Hepatocyte (in vitro differentiated cells): Measurements from ENCODE around the gene SLITRK4. TPM values are rescaled to one million over a fixed set of nuclear protein-coding genes. Genes with fewer than 3 reads are reported as not detected.

Experiments
- DNase-seq: peaks from one replicate; pipeline ENCODE4 v3.0.0-alpha.2; 2016; ENCODE audit warnings: low spot score
- H2AFZ ChIP-seq: fragments of 200-600 bp; sonication (generic); 2 replicates; pipeline ENCODE4 v1.6.0; 2016; ENCODE audit warnings: antibody characterized with exemption, mild to moderate bottlenecking
- H3K27ac ChIP-seq: fragments of 200-600 bp; sonication (generic); 2 replicates; pipeline ENCODE4 v1.5.1; 2016; ENCODE audit warnings: mild to moderate bottlenecking
- H3K27me3 ChIP-seq: fragments of 200-600 bp; sonication (generic); 2 replicates; pipeline ENCODE4 v1.6.1; 2016
- H3K36me3 ChIP-seq: fragments of 200-600 bp; sonication (generic); replicated peaks from 2 replicates; pipeline ENCODE4 v1.5.1; 2016; ENCODE audit warnings: low read depth; ENCODE audit not compliant: insufficient read depth
- H3K4me1 ChIP-seq: fragments of 200-600 bp; sonication (generic); 2 replicates; pipeline ENCODE4 v1.5.1; 2016; ENCODE audit warnings: mild to moderate bottlenecking, moderate library complexity; ENCODE audit not compliant: insufficient read depth
- H3K4me2 ChIP-seq: fragments of 200-600 bp; sonication (generic); 2 replicates; pipeline ENCODE4 v1.6.0; 2016
- H3K4me3 ChIP-seq: fragments of 200-600 bp; sonication (generic); 2 replicates; pipeline ENCODE4 v1.5.1; 2016; ENCODE audit warnings: mild to moderate bottlenecking
- H3K79me2 ChIP-seq: fragments of 200-600 bp; sonication (generic); 2 replicates; pipeline ENCODE4 v1.6.0; 2017; ENCODE audit warnings: mild to moderate bottlenecking
- H3K9me2 ChIP-seq: fragments of 200-600 bp; sonication (generic); replicated peaks from 2 replicates; pipeline ENCODE4 v1.6.0; 2017; ENCODE audit warnings: mild to moderate bottlenecking; ENCODE audit not compliant: insufficient read depth
- H3K9me3 ChIP-seq: fragments of 200-600 bp; sonication (generic); 2 replicates; pipeline ENCODE4 v1.5.1; 2016; ENCODE audit warnings: low read depth, mild to moderate bottlenecking
- H4K20me1 ChIP-seq: fragments of 200-600 bp; sonication (generic); 2 replicates; pipeline ENCODE4 v1.6.0; 2016; ENCODE audit warnings: mild to moderate bottlenecking; ENCODE audit not compliant: insufficient read depth, poor library complexity, severe bottlenecking
- CTCF ChIP-seq: fragments of 200-600 bp; sonication (generic); IDR thresholded peaks from 2 replicates; pipeline ENCODE4 v1.5.1; 2016; ENCODE audit warnings: antibody characterized with exemption, mild to moderate bottlenecking; ENCODE audit not compliant: poor library complexity
- EZH2 ChIP-seq: fragments of 200-600 bp; sonication (generic); IDR thresholded peaks from 2 replicates; pipeline ENCODE4 v1.6.1; 2016; ENCODE audit warnings: antibody characterized with exemption, mild to moderate bottlenecking, borderline replicate concordance
- EZH2phosphoT487 ChIP-seq: fragments of 200-600 bp; sonication (generic); IDR thresholded peaks from one replicate; pipeline ENCODE4 v1.6.1; 2018; ENCODE audit warnings: antibody characterized with exemption, mild to moderate bottlenecking, low read depth, moderate library complexity; ENCODE audit not compliant: unreplicated experiment, severe bottlenecking
- WGBS: methylation state at CpG from one replicate; pipeline ENCODE4 v1.1.6; 2016; ENCODE audit warnings: low lambda C conversion rate; ENCODE audit errors: missing lambda C conversion rate; 5-methylcytosine and 5-hydroxymethylcytosine counted together
- polyA plus RNA-seq: library from polyadenylated mRNA; unstranded; fragments of >200 nt; fragmentation: Nextera tagmentation; extraction: Ambion mirVana; gene quantifications from 2 replicates; pipeline ENCODE4 v1.2.1, GENCODE V29; 2016
- total RNA-seq: library from RNA; depleted of rRNA; stranded (reverse); fragments of >200 nt; gene quantifications from 2 replicates; pipeline ENCODE4 v1.2.3, GENCODE V29; 2014

SLITRK4 gene
- total and polyA plus RNA-seq, 2 experiments from 2014 or later = 11.1 to 15.2 TPM

GRCh38 chrX:143623657-143624056, 12.2 kb downstream of the SLITRK4 start:
- H3K27me3 ChIP-seq = no peaks in the 10 kb centered on the region
- H3K27ac ChIP-seq = no peak overlapping the region
- no peaks in the 10 kb centered on the region for H3K36me3 ChIP-seq
- no peak for DNase-seq
- H3K9me3 ChIP-seq = no peaks in the 10 kb centered on the region
- H2AFZ ChIP-seq = no peak overlapping the region
- H3K79me2 ChIP-seq = no peaks in the 10 kb centered on the region
- H3K9me2 ChIP-seq = no peaks in the 10 kb centered on the region
- no peak overlapping the region for H3K4me3 ChIP-seq
- no peak overlapping the region for H3K4me2 ChIP-seq
- 39% methylated on average over 2 of the region's 2 CpGs for WGBS
- TF ChIP-seq CTCF (no peak), EZH2 (no peak), EZH2phosphoT487 (no peak)
- H3K4me1 ChIP-seq = no peaks in the 10 kb centered on the region
- no peaks in the 10 kb centered on the region for H4K20me1 ChIP-seq

GRCh38 chrX:143621276-143621675, 14.6 kb downstream of the SLITRK4 start:
- H3K4me2 ChIP-seq = no peak overlapping the region
- 74% methylated on average over 2 of the region's 2 CpGs for WGBS
- H3K4me1 ChIP-seq = no peaks in the 10 kb centered on the region
- TF ChIP-seq CTCF (no peak), EZH2phosphoT487 (no peak), EZH2 (no peak)
- H3K9me3 ChIP-seq = no peaks in the 10 kb centered on the region
- H3K9me2 ChIP-seq = no peaks in the 10 kb centered on the region
- H3K4me3 ChIP-seq = no peak overlapping the region
- H3K27ac ChIP-seq = no peak overlapping the region
- H4K20me1 ChIP-seq = no peaks in the 10 kb centered on the region
- no peaks in the 10 kb centered on the region for H3K27me3 ChIP-seq
- H2AFZ ChIP-seq = no peak overlapping the region
- H3K36me3 ChIP-seq = no peaks in the 10 kb centered on the region
- no peak for DNase-seq
- no peaks in the 10 kb centered on the region for H3K79me2 ChIP-seq

GRCh38 chrX:143615851-143616250, 20.1 kb downstream of the SLITRK4 start:
- no peaks in the 10 kb centered on the region for H3K79me2 ChIP-seq
- no peak overlapping the region for H3K27ac ChIP-seq
- 84% methylated on average over 4 of the region's 4 CpGs for WGBS
- no peaks in the 10 kb centered on the region for H3K4me1 ChIP-seq
- H3K36me3 ChIP-seq = no peaks in the 10 kb centered on the region
- no peak overlapping the region for H3K4me2 ChIP-seq
- H3K4me3 ChIP-seq = no peak overlapping the region
- DNase-seq = no peak
- no peaks in the 10 kb centered on the region for H3K27me3 ChIP-seq
- no peaks in the 10 kb centered on the region for H3K9me3 ChIP-seq
- no peak for TF ChIP-seq CTCF
- TF ChIP-seq EZH2 = no peak
- TF ChIP-seq EZH2phosphoT487 = no peak
- H4K20me1 ChIP-seq = no peaks in the 10 kb centered on the region
- no peak overlapping the region for H2AFZ ChIP-seq
- H3K9me2 ChIP-seq = no peaks in the 10 kb centered on the region

- H3K4me1 ChIP-seq = no peaks in the 10 kb centered on the region
- H3K36me3 ChIP-seq = no peaks in the 10 kb centered on the region
- H2AFZ ChIP-seq = no peak overlapping the region
- WGBS = 81% methylated on average over 1 of the region's 1 CpG
- no peaks in the 10 kb centered on the region for H3K9me3 ChIP-seq
- H3K27me3 ChIP-seq = no peaks in the 10 kb centered on the region
- H3K4me2 ChIP-seq = no peak overlapping the region
- no peak for TF ChIP-seq CTCF
- TF ChIP-seq EZH2 = no peak
- TF ChIP-seq EZH2phosphoT487 = no peak
- H4K20me1 ChIP-seq = no peaks in the 10 kb centered on the region
- no peaks in the 10 kb centered on the region for H3K9me2 ChIP-seq
- H3K79me2 ChIP-seq = no peaks in the 10 kb centered on the region
- H3K27ac ChIP-seq = no peak overlapping the region
- DNase-seq = no peak
- H3K4me3 ChIP-seq = no peak overlapping the region
Measured at GRCh38 chrX:143601809-143602208, 34.1 kb downstream of the SLITRK4 start.
